Transverse colon (tissue), 4 donors: ENCODE measurements around the gene PID1.

Source experiments
- CTCF ChIP-seq, 5 experiments: fragments of 200-600 bp in 3 of 5; fragments of 450-650 bp in 2 of 5; sonication (generic) in 3 of 5; IDR thresholded peaks; 1 replicate in 2 of 5; 2 replicates in 3 of 5; pipeline ENCODE4 v1.5.1; 2016 to 2017; ENCODE audit warnings: antibody characterized with exemption in 5 of 5, inconsistent platforms in 3 of 5, mild to moderate bottlenecking in 2 of 5, moderate library complexity in 1 of 5
- EP300 ChIP-seq: sonication (generic); formaldehyde crosslinking; IDR thresholded peaks from one replicate; pipeline ENCODE4 v1.6.1; 2017; ENCODE audit warnings: antibody characterized with exemption, low read depth
- POLR2A ChIP-seq: fragments of 450-650 bp; IDR thresholded peaks from one replicate; pipeline ENCODE4 v1.6.1; 2016; ENCODE audit warnings: antibody characterized with exemption, mild to moderate bottlenecking, moderate library complexity
- POLR2AphosphoS5 ChIP-seq, 3 donors: sonication (generic); formaldehyde crosslinking; IDR thresholded peaks; one replicate each; pipeline ENCODE4 v1.6.1; 2016; ENCODE audit warnings: antibody characterized with exemption in 3 of 3

GRCh38 chr2:229118336-229118735 lies 152.8 kb downstream of the PID1 start:
- no peak for TF ChIP-seq CTCF (IDR thresholded peaks at IDR 0.05)
- no peak for TF ChIP-seq POLR2A
- no peak for TF ChIP-seq EP300
- TF ChIP-seq POLR2AphosphoS5 (IDR thresholded peaks at IDR 0.05) = no peak
